ENCODE results near the gene ETV6. TPM values are rescaled to one million over a fixed set of nuclear protein-coding genes. Genes with fewer than 3 reads are reported as not detected.

The ETV6 gene
- total and polyA plus RNA-seq, 3 donors from 2014 or later = 7.8 to 20.9 (median 16.3) TPM

GRCh38 chr12:11712491-11712890 lies 63.0 kb downstream of the ETV6 start:
- WGBS, 2 donors = 95 to 99% methylated on average over 6 of the region's 6 CpGs
- TF ChIP-seq CTCF (IDR thresholded peaks at IDR 0.05) (no peak), POLR2A (IDR thresholded peaks at IDR 0.05) (no peak)
- no peaks in the 10 kb centered on the region for H3K36me3 ChIP-seq (ENCODE audit: low read depth, missing control alignments)
- H3K4me3 ChIP-seq = no peak overlapping the region
- intact Hi-C loops (cut with DNase I; ENCODE audit: low total_unique reads) = no loop called here
- H3K27me3 ChIP-seq = no peaks in the 10 kb centered on the region
- DNase-seq = no peak
- no peak overlapping the region for H3K27ac ChIP-seq
- peaks cover 5% of the 10 kb centered on the region for H3K4me1 ChIP-seq
- H3K9me3 ChIP-seq = no peaks in the 10 kb centered on the region

- 90 to 94% methylated on average over 4 of the region's 4 CpGs for WGBS, 2 donors
- H3K4me3 ChIP-seq = no peak overlapping the region
- no peaks in the 10 kb centered on the region for H3K9me3 ChIP-seq
- H3K27ac ChIP-seq = no peak overlapping the region
- TF ChIP-seq CTCF (IDR thresholded peaks at IDR 0.05) (no peak), POLR2A (IDR thresholded peaks at IDR 0.05) (no peak)
- DNase-seq = no peak
- no peaks in the 10 kb centered on the region for H3K36me3 ChIP-seq (ENCODE audit: low read depth, missing control alignments)
- intact Hi-C loops (cut with DNase I; ENCODE audit: low total_unique reads) = no loop called here
- H3K27me3 ChIP-seq = no peaks in the 10 kb centered on the region
- H3K4me1 ChIP-seq = peaks cover 3% of the 10 kb centered on the region
Observed at GRCh38 chr12:11713202-11713601, 63.7 kb downstream of the ETV6 start.

GRCh38 chr12:11714626-11715025 lies 65.2 kb downstream of the ETV6 start:
- Histone ChIP-seq H3K4me3 (no peak overlapping the region), H3K9me3 (no peaks in the 10 kb centered on the region), H3K36me3 (ENCODE audit: low read depth, missing control alignments) (no peaks in the 10 kb centered on the region), H3K27ac (no peak overlapping the region), H3K27me3 (no peaks in the 10 kb centered on the region), H3K4me1 (peaks cover 3% of the 10 kb centered on the region)
- no peak for DNase-seq
- WGBS, 2 donors = 90 to 92% methylated on average over 5 of the region's 5 CpGs
- intact Hi-C loops (cut with DNase I; ENCODE audit: low total_unique reads) = no loop called here
- TF ChIP-seq POLR2A (IDR thresholded peaks at IDR 0.05) (no peak), CTCF (IDR thresholded peaks at IDR 0.05) (no peak)

- intact Hi-C loops (cut with DNase I; ENCODE audit: low total_unique reads) = no loop called here
- 84 to 85% methylated on average over 4 of the region's 4 CpGs for WGBS, 2 donors
- H3K27ac ChIP-seq = no peak overlapping the region
- no peaks in the 10 kb centered on the region for H3K36me3 ChIP-seq (ENCODE audit: low read depth, missing control alignments)
- no peak for DNase-seq
- H3K9me3 ChIP-seq = no peaks in the 10 kb centered on the region
- TF ChIP-seq CTCF (IDR thresholded peaks at IDR 0.05) (no peak), POLR2A (IDR thresholded peaks at IDR 0.05) (no peak)
- no peaks in the 10 kb centered on the region for H3K27me3 ChIP-seq
- H3K4me3 ChIP-seq = no peak overlapping the region
- H3K4me1 ChIP-seq = peaks cover 3% of the 10 kb centered on the region
Observed at GRCh38 chr12:11715621-11716020, 66.1 kb downstream of the ETV6 start.

GRCh38 chr12:11716794-11717518 lies 67.5 kb downstream of the ETV6 start:
- Histone ChIP-seq H3K9me3 (no peaks in the 10 kb centered on the region), H3K4me3 (no peak overlapping the region), H3K36me3 (ENCODE audit: low read depth, missing control alignments) (no peaks in the 10 kb centered on the region), H3K27me3 (no peaks in the 10 kb centered on the region), H3K27ac (no peak overlapping the region), H3K4me1 (peaks cover 1% of the 10 kb centered on the region)
- TF ChIP-seq CTCF (IDR thresholded peaks at IDR 0.05) (no peak), POLR2A (IDR thresholded peaks at IDR 0.05) (no peak)
- intact Hi-C loops (cut with DNase I; ENCODE audit: low total_unique reads) = no loop called here
- DNase-seq = no peak
- WGBS, 2 donors = 78 to 97% methylated on average over 8 of the region's 8 CpGs

Measured in testis (tissue), 3 donors.